ENCODE measurements around the gene HRH3. TPM values are rescaled to one million over a fixed set of nuclear protein-coding genes. Genes with fewer than 3 reads are reported as not detected.

HRH3 gene
- total RNA-seq, 1 donor from 2014 or later = 0.09 TPM

GRCh38 chr20:62179162-62179504, 40.9 kb downstream of the HRH3 start:
- H3K4me3 ChIP-seq = no peak overlapping the region
- Mint-ChIP-seq H3K27me3 (ENCODE audit: insufficient read depth, low read depth) (peaks cover 3% of the 10 kb centered on the region), H3K36me3 (peaks cover 12% of the 10 kb centered on the region), H3K9me3 (no peaks in the 10 kb centered on the region), H3K4me3 (no peak overlapping the region), H3K4me1 (peaks cover 14% of the 10 kb centered on the region), H3K27ac (no peak overlapping the region)
- H3K79me2 ChIP-seq (ENCODE audit: low read depth) = peaks cover 12% of the 10 kb centered on the region
- peaks cover 7% of the 10 kb centered on the region for H3K36me3 ChIP-seq
- H3K9me3 ChIP-seq (ENCODE audit: low read depth) = no peaks in the 10 kb centered on the region
- no peak overlapping the region for H3K27ac ChIP-seq
- no peak for DNase-seq (ENCODE audit: low spot score)
- H3K9ac ChIP-seq = no peak overlapping the region
- H3K4me1 ChIP-seq = peaks cover 10% of the 10 kb centered on the region
- no peak overlapping the region for H2AFZ ChIP-seq (replicated peaks)
- H4K20me1 ChIP-seq (ENCODE audit: low read depth) = no peaks in the 10 kb centered on the region
- TF ChIP-seq EZH2phosphoT487 (IDR thresholded peaks at IDR 0.05) (no peak), EZH2 (IDR thresholded peaks at IDR 0.05) (no peak), CTCF (IDR thresholded peaks at IDR 0.05) (no peak)
- no peak overlapping the region for H3K4me2 ChIP-seq
- no peaks in the 10 kb centered on the region for H3K27me3 ChIP-seq
- peaks cover 35% of the 10 kb centered on the region for H3F3A ChIP-seq (ENCODE audit: low read depth)

- Histone ChIP-seq H3K9me3 (ENCODE audit: low read depth) (no peaks in the 10 kb centered on the region), H3K4me1 (peaks cover 7% of the 10 kb centered on the region), H3K9ac (no peak overlapping the region), H4K20me1 (ENCODE audit: low read depth) (no peaks in the 10 kb centered on the region), H3K27me3 (no peaks in the 10 kb centered on the region), H3K36me3 (peaks cover 7% of the 10 kb centered on the region), H3F3A (ENCODE audit: low read depth) (peaks cover 32% of the 10 kb centered on the region), H3K4me3 (no peak overlapping the region), H3K27ac (no peak overlapping the region), H3K4me2 (no peak overlapping the region), H3K79me2 (ENCODE audit: low read depth) (peaks cover 6% of the 10 kb centered on the region), H2AFZ (replicated peaks) (no peak overlapping the region)
- H3K4me3 Mint-ChIP-seq = no peak overlapping the region
- H3K4me1 Mint-ChIP-seq = peaks cover 11% of the 10 kb centered on the region
- no peak for DNase-seq (ENCODE audit: low spot score)
- H3K27me3 Mint-ChIP-seq (ENCODE audit: insufficient read depth, low read depth) = peaks cover 3% of the 10 kb centered on the region
- no peaks in the 10 kb centered on the region for H3K9me3 Mint-ChIP-seq
- no peak overlapping the region for H3K27ac Mint-ChIP-seq
- peaks cover 14% of the 10 kb centered on the region for H3K36me3 Mint-ChIP-seq
- no peak for TF ChIP-seq EZH2phosphoT487 (IDR thresholded peaks at IDR 0.05)
- no peak for TF ChIP-seq CTCF (IDR thresholded peaks at IDR 0.05)
- no peak for TF ChIP-seq EZH2 (IDR thresholded peaks at IDR 0.05)
Observed at GRCh38 chr20:62178316-62179161, 41.5 kb downstream of the HRH3 start.

GRCh38 chr20:62177307-62177706, 42.8 kb downstream of the HRH3 start:
- Histone ChIP-seq H3K27me3 (no peaks in the 10 kb centered on the region), H3K4me1 (peaks cover 6% of the 10 kb centered on the region), H2AFZ (replicated peaks) (no peak overlapping the region), H4K20me1 (ENCODE audit: low read depth) (no peaks in the 10 kb centered on the region), H3K4me3 (no peak overlapping the region), H3K4me2 (no peak overlapping the region), H3K9me3 (ENCODE audit: low read depth) (no peaks in the 10 kb centered on the region), H3F3A (ENCODE audit: low read depth) (peaks cover 26% of the 10 kb centered on the region), H3K79me2 (ENCODE audit: low read depth) (no peaks in the 10 kb centered on the region), H3K9ac (no peak overlapping the region), H3K27ac (no peak overlapping the region), H3K36me3 (peaks cover 7% of the 10 kb centered on the region)
- DNase-seq (ENCODE audit: low spot score) = no peak
- H3K36me3 Mint-ChIP-seq = peaks cover 14% of the 10 kb centered on the region
- no peaks in the 10 kb centered on the region for H3K9me3 Mint-ChIP-seq
- peaks cover 3% of the 10 kb centered on the region for H3K27me3 Mint-ChIP-seq (ENCODE audit: insufficient read depth, low read depth)
- H3K4me1 Mint-ChIP-seq = peaks cover 8% of the 10 kb centered on the region
- no peak overlapping the region for H3K4me3 Mint-ChIP-seq
- no peak overlapping the region for H3K27ac Mint-ChIP-seq
- TF ChIP-seq EZH2 (IDR thresholded peaks at IDR 0.05) (no peak), EZH2phosphoT487 (IDR thresholded peaks at IDR 0.05) (no peak), CTCF (IDR thresholded peaks at IDR 0.05) (no peak)
